Measurements from ENCODE around the gene SLAMF1.
"Not testable (repeated sequence)": the region's sequence is repeated elsewhere in the genome, so short reads cannot be mapped to it uniquely, and the experiment has no call there.

Gene SLAMF1

DNA sequence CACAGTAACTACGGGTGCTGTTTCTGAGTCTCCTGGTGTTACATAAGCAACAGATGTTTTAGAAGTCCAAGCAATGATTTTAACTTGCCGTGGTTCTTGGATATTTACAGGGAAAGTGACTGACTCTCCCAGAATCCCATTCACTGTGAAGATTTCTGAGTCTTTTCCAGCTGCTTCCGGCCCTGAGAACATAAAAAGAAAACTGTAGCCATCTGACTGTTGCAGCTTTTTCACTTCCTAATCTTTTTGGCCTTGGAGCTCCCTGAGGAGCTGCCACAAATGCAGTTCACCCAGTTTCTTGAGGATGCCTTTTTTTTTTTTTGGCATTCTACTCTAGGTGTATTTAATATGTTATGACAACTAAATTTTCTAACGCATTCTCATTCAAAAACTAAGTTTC lies 81.3 kb downstream of the SLAMF1 start:
- DNase-seq (ENCODE audit: low read depth in 1 of 2, low spot score in 1 of 2): no peak
- no peak for TF ChIP-seq GABPA (IDR thresholded peaks at IDR 0.05; ENCODE audit: low read depth)
- TF ChIP-seq, protein P1, sequence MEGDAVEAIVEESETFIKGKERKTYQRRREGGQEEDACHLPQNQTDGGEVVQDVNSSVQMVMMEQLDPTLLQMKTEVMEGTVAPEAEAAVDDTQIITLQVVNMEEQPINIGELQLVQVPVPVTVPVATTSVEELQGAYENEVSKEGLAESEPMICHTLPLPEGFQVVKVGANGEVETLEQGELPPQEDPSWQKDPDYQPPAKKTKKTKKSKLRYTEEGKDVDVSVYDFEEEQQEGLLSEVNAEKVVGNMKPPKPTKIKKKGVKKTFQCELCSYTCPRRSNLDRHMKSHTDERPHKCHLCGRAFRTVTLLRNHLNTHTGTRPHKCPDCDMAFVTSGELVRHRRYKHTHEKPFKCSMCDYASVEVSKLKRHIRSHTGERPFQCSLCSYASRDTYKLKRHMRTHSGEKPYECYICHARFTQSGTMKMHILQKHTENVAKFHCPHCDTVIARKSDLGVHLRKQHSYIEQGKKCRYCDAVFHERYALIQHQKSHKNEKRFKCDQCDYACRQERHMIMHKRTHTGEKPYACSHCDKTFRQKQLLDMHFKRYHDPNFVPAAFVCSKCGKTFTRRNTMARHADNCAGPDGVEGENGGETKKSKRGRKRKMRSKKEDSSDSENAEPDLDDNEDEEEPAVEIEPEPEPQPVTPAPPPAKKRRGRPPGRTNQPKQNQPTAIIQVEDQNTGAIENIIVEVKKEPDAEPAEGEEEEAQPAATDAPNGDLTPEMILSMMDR (IDR thresholded peaks at IDR 0.05; ENCODE audit: insufficient read depth, low read length): no peak
- TF ChIP-seq, protein P2, sequence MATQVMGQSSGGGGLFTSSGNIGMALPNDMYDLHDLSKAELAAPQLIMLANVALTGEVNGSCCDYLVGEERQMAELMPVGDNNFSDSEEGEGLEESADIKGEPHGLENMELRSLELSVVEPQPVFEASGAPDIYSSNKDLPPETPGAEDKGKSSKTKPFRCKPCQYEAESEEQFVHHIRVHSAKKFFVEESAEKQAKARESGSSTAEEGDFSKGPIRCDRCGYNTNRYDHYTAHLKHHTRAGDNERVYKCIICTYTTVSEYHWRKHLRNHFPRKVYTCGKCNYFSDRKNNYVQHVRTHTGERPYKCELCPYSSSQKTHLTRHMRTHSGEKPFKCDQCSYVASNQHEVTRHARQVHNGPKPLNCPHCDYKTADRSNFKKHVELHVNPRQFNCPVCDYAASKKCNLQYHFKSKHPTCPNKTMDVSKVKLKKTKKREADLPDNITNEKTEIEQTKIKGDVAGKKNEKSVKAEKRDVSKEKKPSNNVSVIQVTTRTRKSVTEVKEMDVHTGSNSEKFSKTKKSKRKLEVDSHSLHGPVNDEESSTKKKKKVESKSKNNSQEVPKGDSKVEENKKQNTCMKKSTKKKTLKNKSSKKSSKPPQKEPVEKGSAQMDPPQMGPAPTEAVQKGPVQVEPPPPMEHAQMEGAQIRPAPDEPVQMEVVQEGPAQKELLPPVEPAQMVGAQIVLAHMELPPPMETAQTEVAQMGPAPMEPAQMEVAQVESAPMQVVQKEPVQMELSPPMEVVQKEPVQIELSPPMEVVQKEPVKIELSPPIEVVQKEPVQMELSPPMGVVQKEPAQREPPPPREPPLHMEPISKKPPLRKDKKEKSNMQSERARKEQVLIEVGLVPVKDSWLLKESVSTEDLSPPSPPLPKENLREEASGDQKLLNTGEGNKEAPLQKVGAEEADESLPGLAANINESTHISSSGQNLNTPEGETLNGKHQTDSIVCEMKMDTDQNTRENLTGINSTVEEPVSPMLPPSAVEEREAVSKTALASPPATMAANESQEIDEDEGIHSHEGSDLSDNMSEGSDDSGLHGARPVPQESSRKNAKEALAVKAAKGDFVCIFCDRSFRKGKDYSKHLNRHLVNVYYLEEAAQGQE (IDR thresholded peaks at IDR 0.05; ENCODE audit: insufficient replicate concordance, low read depth): no peak
- TF ChIP-seq SPI1 (IDR thresholded peaks at IDR 0.05; ENCODE audit: borderline replicate concordance, low read depth): no peak
- Histone ChIP-seq H3K27me3 (ENCODE audit: insufficient read depth, poor library complexity, severe bottlenecking) (no peaks in the 10 kb centered on the region), H3K4me3 (replicated peaks; ENCODE audit: insufficient read depth, low read length) (no peak overlapping the region), H3K27ac (replicated peaks) (no peak overlapping the region)

DNA sequence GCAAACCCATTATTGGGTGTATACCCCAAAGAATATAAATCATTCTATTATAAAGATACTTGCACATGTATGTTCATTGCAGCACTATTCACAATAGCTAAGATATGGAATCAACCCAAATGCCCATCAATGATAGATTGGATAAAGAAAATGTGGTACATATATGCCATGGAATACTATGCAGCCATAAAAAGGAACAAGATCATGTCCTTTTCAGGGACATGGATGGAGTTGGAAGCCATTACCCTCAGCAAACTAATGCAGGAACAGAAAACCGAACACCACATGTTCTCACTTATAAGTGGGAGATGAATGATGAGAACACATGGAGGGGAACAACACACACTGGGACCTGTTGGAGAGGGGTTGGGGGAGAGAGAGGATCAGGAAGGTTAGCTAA lies 83.6 kb downstream of the SLAMF1 start:
- not testable (repeated sequence) for H3K27ac ChIP-seq (replicated peaks); H3K27me3 ChIP-seq (ENCODE audit: insufficient read depth, poor library complexity, severe bottlenecking); H3K4me3 ChIP-seq (replicated peaks; ENCODE audit: insufficient read depth, low read length); DNase-seq (ENCODE audit: low read depth in 1 of 2, low spot score in 1 of 2)

DNA sequence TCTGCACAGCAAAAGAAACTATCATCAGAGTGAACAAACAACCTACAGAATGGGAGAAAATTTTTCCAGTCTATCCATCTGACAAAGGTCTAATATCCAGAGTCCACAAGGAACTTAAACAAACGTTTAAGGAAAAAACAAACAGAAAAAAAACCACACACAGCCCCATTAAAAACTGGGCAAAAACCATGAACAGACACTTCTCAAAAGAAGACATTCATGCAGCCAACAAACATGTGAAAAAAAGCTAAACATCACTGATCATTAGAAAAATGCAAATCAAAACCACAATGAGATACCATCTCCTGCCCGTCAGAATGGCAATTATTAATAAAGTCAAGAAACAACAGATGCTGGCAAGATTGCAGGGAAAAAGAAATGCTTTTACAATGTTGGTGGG lies 84.1 kb downstream of the SLAMF1 start:
- H3K27me3 ChIP-seq (ENCODE audit: insufficient read depth, poor library complexity, severe bottlenecking); H3K27ac ChIP-seq (replicated peaks): not testable (repeated sequence)

DNA sequence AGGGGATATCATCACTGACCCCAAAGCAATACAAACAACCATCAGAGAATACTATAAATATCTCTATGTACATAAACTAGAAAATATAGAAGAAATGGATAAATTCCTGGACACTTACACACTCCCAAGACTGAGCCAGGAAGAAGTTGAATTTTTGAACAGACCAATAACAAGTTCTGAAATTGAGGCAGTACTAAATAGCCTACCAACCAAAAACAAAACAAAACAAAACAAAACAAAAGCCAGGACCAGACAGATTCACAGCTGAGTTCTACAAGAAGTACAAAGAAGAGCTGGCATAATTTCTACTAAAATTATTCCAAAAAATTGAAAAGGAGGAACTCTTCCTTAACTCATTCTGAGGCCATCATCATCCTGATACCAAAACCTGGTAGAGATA lies 86.0 kb downstream of the SLAMF1 start:
- Histone ChIP-seq H3K27ac (replicated peaks) (peak overlapping the region; percentile 17), H3K4me3 (replicated peaks; ENCODE audit: insufficient read depth, low read length) (no peak overlapping the region), H3K27me3 (ENCODE audit: insufficient read depth, poor library complexity, severe bottlenecking) (no peaks in the 10 kb centered on the region)
- DNase-seq (ENCODE audit: low read depth in 1 of 2, low spot score in 1 of 2): no peak
- TF ChIP-seq, protein P2 (IDR thresholded peaks at IDR 0.05; ENCODE audit: insufficient replicate concordance, low read depth): no peak

More for the DNA sequence above, 84.1 kb downstream of the SLAMF1 start:
- H3K4me3 ChIP-seq (replicated peaks; ENCODE audit: insufficient read depth, low read length); DNase-seq (ENCODE audit: low read depth in 1 of 2, low spot score in 1 of 2): not testable (repeated sequence)

DNA sequence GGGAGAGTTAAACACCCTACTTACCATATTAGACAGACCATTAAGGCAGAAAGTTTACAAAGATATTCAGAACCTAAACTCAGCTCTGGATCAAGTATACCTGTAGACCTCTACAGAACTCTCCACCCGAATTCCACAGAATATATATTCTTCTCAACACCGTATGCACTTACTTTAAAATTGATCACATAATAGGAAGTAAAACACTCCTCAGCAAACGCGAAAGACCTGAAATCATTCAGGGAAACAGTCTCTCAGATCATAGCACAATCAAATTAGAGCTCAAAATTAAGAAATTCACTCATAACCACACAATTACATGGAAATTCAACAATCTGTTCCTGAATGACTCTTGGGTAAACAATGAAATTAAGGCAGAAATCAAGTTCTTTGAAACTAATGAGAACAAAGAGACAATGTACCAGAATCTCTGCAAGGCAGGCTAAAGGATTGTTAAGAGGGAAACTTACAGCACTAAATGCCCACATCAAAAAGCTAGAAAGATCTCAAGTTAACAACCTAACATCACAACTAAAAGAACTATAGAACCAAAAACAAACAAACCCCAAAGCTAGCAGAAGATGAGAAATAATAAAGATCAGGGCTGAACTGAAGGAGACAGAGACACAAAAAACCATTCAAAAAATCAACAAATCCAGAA lies 86.7 kb downstream of the SLAMF1 start:
- peak overlapping the region; percentile 17 for H3K27ac ChIP-seq (replicated peaks)
- H3K27me3 ChIP-seq (ENCODE audit: insufficient read depth, poor library complexity, severe bottlenecking): no peaks in the 10 kb centered on the region
- TF ChIP-seq, protein P2 (IDR thresholded peaks at IDR 0.05; ENCODE audit: insufficient replicate concordance, low read depth): no peak
- no peak for TF ChIP-seq GABPA (IDR thresholded peaks at IDR 0.05; ENCODE audit: low read depth)
- no peak for DNase-seq (ENCODE audit: low read depth in 1 of 2, low spot score in 1 of 2)
- no peak overlapping the region for H3K4me3 ChIP-seq (replicated peaks; ENCODE audit: insufficient read depth, low read length)

DNA sequence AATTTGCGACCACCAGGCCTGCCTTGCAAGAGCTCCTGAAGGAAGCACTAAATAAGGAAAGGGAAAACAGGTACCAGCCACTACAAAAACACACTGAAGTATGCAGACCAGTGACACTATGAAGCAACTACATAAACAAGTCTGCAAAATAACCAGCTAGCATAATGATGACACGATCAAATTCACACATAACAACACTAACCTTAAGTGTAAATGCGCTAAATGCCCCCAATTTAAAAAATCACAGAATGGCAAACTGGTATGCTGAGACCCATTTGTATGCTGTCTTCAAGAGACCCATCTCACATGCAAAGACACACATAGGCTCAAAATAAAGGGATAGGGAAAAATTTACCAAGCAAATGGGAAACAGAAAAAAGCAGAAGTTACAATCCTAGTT lies 87.4 kb downstream of the SLAMF1 start:
- not testable (repeated sequence) for DNase-seq (ENCODE audit: low read depth in 1 of 2, low spot score in 1 of 2); H3K4me3 ChIP-seq (replicated peaks; ENCODE audit: insufficient read depth, low read length); H3K27me3 ChIP-seq (ENCODE audit: insufficient read depth, poor library complexity, severe bottlenecking)
- H3K27ac ChIP-seq (replicated peaks): peak overlapping the region; percentile 17
